Right ventricle myocardium superior (tissue), 1 donor: ENCODE results near the gene MAML1. TPM values are rescaled to one million over a fixed set of nuclear protein-coding genes. Genes with fewer than 3 reads are reported as not detected.

Experiments used
- ATAC-seq: fragments of 200-7000 bp; cut with Tn5 transposase; one replicate; pipeline ENCODE4 v1.9.1; 2020; ENCODE audit warnings: mild to moderate bottlenecking; ENCODE audit not compliant: poor library complexity
- DNase-seq: peaks from one replicate; pipeline ENCODE4 v3.0.0-alpha.2; 2020
- intact Hi-C: fragments of 100-400 bp; cut with DNase I; formaldehyde crosslinking; loops from one replicate; pipeline ENCODE4 v1.11.2; 2022
- microRNA-seq: library from miRNA; unstranded; fragments of <30 nt; microRNA quantifications from one replicate; pipeline ENCODE4 v1.2.0, GENCODE V29; 2020
- total RNA-seq: library from RNA; stranded (reverse); fragmentation: NEBNext Ultra II Directional; extraction: Animal tissue kit (Norgen Biotek cat#: 25700); gene quantifications from one replicate; pipeline ENCODE4 v1.2.1, GENCODE V29; 2021
- donor health status: DM: no; HTN: yes; CAD: no; lungs with severe emphysema.

The MAML1 gene
- total RNA-seq, 1 donor from 2014 or later = 10.4 TPM

- intact Hi-C loops = loop anchor here (5.0 kb wide), 1 partner anchor 33 kb away; the partner anchor contains the start of gene MRNIP
- ATAC-seq = no peak
- peak; percentile 31 for DNase-seq
Observed at GRCh38 chr5:179823937-179824744, 91.5 kb downstream of the MAML1 start.

GRCh38 chr5:179824745-179825112 lies 92.1 kb downstream of the MAML1 start:
- intact Hi-C loops = loop anchor here (5.0 kb wide), 1 partner anchor 33 kb away; the partner anchor contains the start of gene MRNIP
- no peak for ATAC-seq
- DNase-seq = peak; percentile 6

- ATAC-seq = no peak
- peak; percentile 39 for DNase-seq
- intact Hi-C loops = no loop called here
Observed at GRCh38 chr5:179825655-179826182, 93.1 kb downstream of the MAML1 start.

Small RNA genes within 50 kb of the gene (microRNA-seq; reads per million reads assigned to microRNA genes)
- not detected for gene MIR1229

Other genes with a start within 250 kb of the MAML1 start
- gene RUFY1, start 182.3 kb upstream of the MAML1 start, total RNA-seq = 20.5 TPM
- 221 TPM for gene HNRNPH1, start 109.2 kb upstream of the MAML1 start, total RNA-seq
- not detected for gene CBY3, start 51.8 kb upstream of the MAML1 start, total RNA-seq
- gene CANX, start 33.9 kb upstream of the MAML1 start, total RNA-seq = 471 TPM
- gene LTC4S, start 61.2 kb downstream of the MAML1 start, total RNA-seq = 7.6 TPM
- gene MGAT4B, start 74.0 kb downstream of the MAML1 start, total RNA-seq = 93.3 TPM
- gene SQSTM1, start 88.1 kb downstream of the MAML1 start, total RNA-seq = 437 TPM
- gene MRNIP, start 126.0 kb downstream of the MAML1 start, total RNA-seq = 12.1 TPM
- gene TBC1D9B, start 175.1 kb downstream of the MAML1 start, total RNA-seq = 29.6 TPM